HepG2 (cell line): Measurements from ENCODE around the gene HEPN1. TPM values are rescaled to one million over a fixed set of nuclear protein-coding genes. Genes with fewer than 3 reads are reported as not detected.

Experiments used
- HNF4G ChIP-seq, 2 experiments: sonication (generic) in 1 of 2; formaldehyde crosslinking in 1 of 2; IDR thresholded peaks; 2 replicates each; pipeline versions ENCODE4 v1.4.0 to v1.6.1; 2011 to 2020; ENCODE audit warnings: borderline replicate concordance in 2 of 2, low read depth in 2 of 2, mild to moderate bottlenecking in 2 of 2, low read length in 1 of 2, missing genetic modification reagents in 1 of 2, moderate library complexity in 1 of 2
- IRF9 ChIP-seq: sonication (generic); formaldehyde crosslinking; IDR thresholded peaks from 2 replicates; pipeline ENCODE4 v1.8.0; 2022; ENCODE audit warnings: missing genetic modification reagents, mild to moderate bottlenecking, borderline replicate concordance
- KDM6A ChIP-seq: IDR thresholded peaks from 2 replicates; pipeline ENCODE4 v1.6.1; 2016; ENCODE audit warnings: low read depth
- MEIS1 ChIP-seq: sonication (generic); formaldehyde crosslinking; IDR thresholded peaks from 2 replicates; pipeline ENCODE4 v1.9.0; 2021; ENCODE audit warnings: mild to moderate bottlenecking, missing genetic modification reagents, moderate library complexity, borderline replicate concordance
- NR2F6 ChIP-seq, 2 experiments: IDR thresholded peaks; 2 replicates each; pipeline ENCODE4 v1.6.1; 2016; ENCODE audit warnings: antibody characterized with exemption in 1 of 2, mild to moderate bottlenecking in 1 of 2
- NR3C1 ChIP-seq: sonication (generic); formaldehyde crosslinking; IDR thresholded peaks from 2 replicates; pipeline ENCODE4 v1.4.0; 2020; ENCODE audit warnings: missing genetic modification reagents
- ONECUT2 ChIP-seq: sonication (generic); formaldehyde crosslinking; IDR thresholded peaks from 2 replicates; pipeline ENCODE4 v1.4.0; 2020; ENCODE audit warnings: missing genetic modification reagents
- POLR2G ChIP-seq: fragments of 200-400 bp; formaldehyde crosslinking; IDR thresholded peaks from 2 replicates; pipeline ENCODE4 v1.6.1; 2018; ENCODE audit warnings: mild to moderate bottlenecking, low read depth, low read length, moderate library complexity
- RXRA ChIP-seq: sonication (generic); formaldehyde crosslinking; IDR thresholded peaks from 2 replicates; pipeline ENCODE4 v1.5.1; 2020; ENCODE audit warnings: missing genetic modification reagents
- SYNCRIP ChIP-seq: fragments of 200-400 bp; formaldehyde crosslinking; IDR thresholded peaks from 2 replicates; pipeline ENCODE4 v1.6.1; 2018; ENCODE audit warnings: mild to moderate bottlenecking, low read depth, low read length; ENCODE audit not compliant: insufficient read depth
- ZKSCAN1 ChIP-seq: fragments of 150-350 bp; IDR thresholded peaks from 2 replicates; pipeline ENCODE4 v1.6.1; 2014; ENCODE audit warnings: low read length
- ZNF136 ChIP-seq: sonication (generic); formaldehyde crosslinking; IDR thresholded peaks from 2 replicates; pipeline ENCODE4 v1.8.1; 2022; ENCODE audit warnings: low read depth, mild to moderate bottlenecking, moderate library complexity, missing genetic modification reagents
- ZNF318 ChIP-seq: sonication (generic); formaldehyde crosslinking; IDR thresholded peaks from 2 replicates; pipeline ENCODE4 v1.4.0; 2020; ENCODE audit warnings: mild to moderate bottlenecking, missing genetic modification reagents
- ZNF44 ChIP-seq: sonication (generic); formaldehyde crosslinking; IDR thresholded peaks from 2 replicates; pipeline ENCODE4 v1.5.1; 2020; ENCODE audit warnings: mild to moderate bottlenecking, missing genetic modification reagents
- ZNF607 ChIP-seq: sonication (generic); formaldehyde crosslinking; IDR thresholded peaks from 2 replicates; pipeline ENCODE4 v1.5.1; 2020; ENCODE audit warnings: missing genetic modification reagents, mild to moderate bottlenecking, borderline replicate concordance
- ZNF761 ChIP-seq: sonication (generic); formaldehyde crosslinking; conservative IDR thresholded peaks from 2 replicates; pipeline ENCODE4 v1.4.0; 2020; ENCODE audit warnings: mild to moderate bottlenecking, missing genetic modification reagents
- ZNF780A ChIP-seq: sonication (generic); formaldehyde crosslinking; IDR thresholded peaks from 2 replicates; pipeline ENCODE4 v1.8.0; 2022; ENCODE audit warnings: mild to moderate bottlenecking, missing genetic modification reagents, moderate library complexity
- ZNF850 ChIP-seq: sonication (generic); formaldehyde crosslinking; conservative IDR thresholded peaks from 2 replicates; pipeline ENCODE4 v1.9.0; 2021; ENCODE audit warnings: mild to moderate bottlenecking, missing genetic modification reagents
- ZNF883 ChIP-seq: sonication (generic); formaldehyde crosslinking; IDR thresholded peaks from 2 replicates; pipeline ENCODE4 v1.5.1; 2020; ENCODE audit warnings: mild to moderate bottlenecking, missing genetic modification reagents; ENCODE audit errors: not compliant biosample characterization
- ZSCAN9 ChIP-seq: IDR thresholded peaks from 2 replicates; pipeline ENCODE4 v1.6.1; 2016; ENCODE audit warnings: borderline replicate concordance
- polyA plus RNA-seq, 8 experiments: library from polyadenylated mRNA; depleted of rRNA in 3 of 8; stranded (reverse) in 7 of 8; unstranded in 1 of 8; fragments of >200 nt; fragmentation: Illumina TruSeq in 4 of 8; extraction: Trizol in 4 of 8; gene quantifications; 2 replicates each; pipeline versions ENCODE4 v1.2.1 to v1.2.3, GENCODE V29; 2011 to 2016; ENCODE audit warnings: low read depth in 4 of 8, missing spikeins in 1 of 8, mixed read lengths in 1 of 8; ENCODE audit not compliant: insufficient read depth in 1 of 8
- total RNA-seq, 5 experiments: library from RNA; depleted of rRNA; stranded (reverse); fragments of >200 nt; fragmentation: Illumina TruSeq; extraction: Trizol; gene quantifications; 2 replicates each; pipeline ENCODE4 v1.2.3, GENCODE V29; 2016; ENCODE audit warnings: low read depth in 1 of 5

Gene HEPN1
- total and polyA plus RNA-seq, 2 of the 13 experiments (the other 11 are each of a cell fraction or from before 2014, with no cell fraction given) = not detected

GRCh38 chr11:124935548-124936514, 16.8 kb downstream of the HEPN1 start, which contains the start of gene HEPACAM (continued):
- no peak for TF ChIP-seq ZNF318 (CRISPR knock-in tag)
- TF ChIP-seq ZSCAN9 (CRISPR knock-in tag) = no peak
- 0 out of 2 replicates have a peak, but pooled peaks have one; percentile 32 for TF ChIP-seq ZNF607 (CRISPR knock-in tag)
- peak; percentile 77 for TF ChIP-seq POLR2G
- no peak for TF ChIP-seq ONECUT2
- TF ChIP-seq IRF9 (CRISPR knock-in tag) = 0 out of 2 replicates have a peak, but pooled peaks have one; percentile 62
- no peak for TF ChIP-seq ZNF883 (CRISPR knock-in tag)
- TF ChIP-seq RXRA (CRISPR knock-in tag) = no peak
- TF ChIP-seq ZNF780A = no peak
- TF ChIP-seq ZKSCAN1 = no peak
- TF ChIP-seq ZNF761 (CRISPR knock-in tag) = 0 out of 2 replicates have a peak, but pooled peaks have one; percentile 45
- TF ChIP-seq ZNF136 (CRISPR knock-in tag) = no peak
- TF ChIP-seq ZNF44 = 0 out of 2 replicates have a peak, but pooled peaks have one; percentile 37
- TF ChIP-seq NR3C1 (CRISPR knock-in tag) = no peak
- peak; percentile 16; the same call in 1 of the 2 replicates for TF ChIP-seq HNF4G (IDR thresholded peaks at IDR 0.05; ENCODE audit: borderline replicate concordance, low read depth, low read length)
- TF ChIP-seq HNF4G (CRISPR knock-in tag; IDR thresholded peaks at IDR 0.05; ENCODE audit: borderline replicate concordance, low read depth) = no peak
- no peak for TF ChIP-seq KDM6A (CRISPR knock-in tag)
- no peak for TF ChIP-seq ZNF850
- TF ChIP-seq MEIS1 = 0 out of 2 replicates have a peak, but pooled peaks have one; percentile 45
- TF ChIP-seq SYNCRIP = no peak
- TF ChIP-seq NR2F6 (IDR thresholded peaks at IDR 0.05) = no peak
- no peak for TF ChIP-seq NR2F6 (CRISPR knock-in tag; IDR thresholded peaks at IDR 0.05)
